Activated T-helper 17 cell treated with anti-CD3 and anti-CD28 coated beads, Interleukin-2, amount 50 U/mL, for 72 hours (primary cell): ENCODE data around the gene DNLZ. TPM values are rescaled to one million over a fixed set of nuclear protein-coding genes. Genes with fewer than 3 reads are reported as not detected.
"Not testable (repeated sequence)": the region's sequence is repeated elsewhere in the genome, so short reads cannot be mapped to it uniquely, and the experiment has no call there.

ENCODE experiments used
- ATAC-seq: fragments of 150-1000 bp; cut with Tn5 transposase; replicated peaks from 2 replicates; pipeline ENCODE4 v1.10.0; 2021; ENCODE audit warnings: mild to moderate bottlenecking, moderate library complexity
- H3K27ac Mint-ChIP-seq: one replicate; pipeline ENCODE4 v1.8.0; 2022; ENCODE audit warnings: mixed read lengths
- H3K27me3 Mint-ChIP-seq: one replicate; pipeline ENCODE4 v1.8.0; 2022; ENCODE audit warnings: mixed read lengths
- H3K36me3 Mint-ChIP-seq: one replicate; pipeline ENCODE4 v1.8.0; 2022; ENCODE audit warnings: low read depth, mild to moderate bottlenecking, mixed read lengths
- H3K4me1 Mint-ChIP-seq: one replicate; pipeline ENCODE4 v1.8.0; 2022; ENCODE audit warnings: mixed read lengths
- H3K4me3 Mint-ChIP-seq: one replicate; pipeline ENCODE4 v1.8.0; 2022; ENCODE audit warnings: mild to moderate bottlenecking, mixed read lengths
- H3K9me3 Mint-ChIP-seq: one replicate; pipeline ENCODE4 v1.8.0; 2022; ENCODE audit warnings: mixed read lengths
- total RNA-seq, 2 donors: library from RNA; stranded (reverse); gene quantifications; one replicate each; pipeline ENCODE4 v1.2.3, GENCODE V29; 2022

DNLZ gene
- total RNA-seq = 10 to 100 TPM; 10.3 to 24.0 TPM

- Mint-ChIP-seq H3K27me3 (no peaks in the 10 kb centered on the region), H3K4me3 (peak within 1 kb of the TSS; percentile 52), H3K36me3 (peaks cover 7% of the 10 kb centered on the region), H3K27ac (peak within 1 kb of the TSS; percentile 78), H3K9me3 (no peaks in the 10 kb centered on the region), H3K4me1 (no peaks in the 10 kb centered on the region)
- peak; percentile 92 for ATAC-seq
Observed at GRCh38 chr9:136363106-136363948, at the start of gene DNLZ. Gene DNLZ (minus strand): TSS chr9:136363744. CDS start chr9:136363714, 30 bp downstream.

- H3K9me3 Mint-ChIP-seq = no peaks in the 10 kb centered on the region
Observed at GRCh38 chr9:136412962-136413361, 49.4 kb upstream of the DNLZ start.

GRCh38 chr9:136411378-136411777 is 47.8 kb upstream of the DNLZ start:
- H3K36me3 Mint-ChIP-seq = peaks cover 95% of the 10 kb centered on the region
- H3K4me1 Mint-ChIP-seq = peaks cover 26% of the 10 kb centered on the region
- H3K9me3 Mint-ChIP-seq = no peaks in the 10 kb centered on the region

More at GRCh38 chr9:136412962-136413361, 49.4 kb upstream of the DNLZ start:
- Mint-ChIP-seq H3K27ac (no peak overlapping the region), H3K4me1 (peaks cover 22% of the 10 kb centered on the region), H3K4me3 (no peak overlapping the region), H3K36me3 (peaks cover 95% of the 10 kb centered on the region), H3K27me3 (no peaks in the 10 kb centered on the region)
- no peak for ATAC-seq

GRCh38 chr9:136410500-136411287 is 47.1 kb upstream of the DNLZ start, which contains the start of the genes ENTR1 and PMPCA:
Gene ENTR1 (minus strand): TSS chr9:136410614. CDS start chr9:136410397, 217 bp downstream.
Gene PMPCA (plus strand): TSS chr9:136410658. CDS start chr9:136410669, 11 bp downstream.
- Mint-ChIP-seq H3K36me3 (peaks cover 93% of the 10 kb centered on the region), H3K9me3 (no peaks in the 10 kb centered on the region), H3K27ac (peak within 1 kb of the TSS; percentile 81), H3K4me3 (peak within 1 kb of the TSS; percentile 89), H3K27me3 (no peaks in the 10 kb centered on the region), H3K4me1 (peaks cover 26% of the 10 kb centered on the region)
- peak; percentile 79 for ATAC-seq

More at GRCh38 chr9:136411378-136411777, 47.8 kb upstream of the DNLZ start:
- no peaks in the 10 kb centered on the region for H3K27me3 Mint-ChIP-seq
- peak overlapping the region; percentile 81 for H3K27ac Mint-ChIP-seq
- ATAC-seq = peak; percentile 18
- peak overlapping the region; percentile 89 for H3K4me3 Mint-ChIP-seq

GRCh38 chr9:136409557-136410455 is 46.3 kb upstream of the DNLZ start:
- Mint-ChIP-seq H3K36me3 (peaks cover 96% of the 10 kb centered on the region), H3K27me3 (no peaks in the 10 kb centered on the region), H3K27ac (peak overlapping the region; percentile 81), H3K4me3 (peak overlapping the region; percentile 89), H3K4me1 (peaks cover 31% of the 10 kb centered on the region), H3K9me3 (no peaks in the 10 kb centered on the region)
- ATAC-seq = peak; percentile 48

GRCh38 chr9:136407911-136408310 is 44.4 kb upstream of the DNLZ start:
- Mint-ChIP-seq H3K4me1 (peaks cover 33% of the 10 kb centered on the region), H3K4me3 (peak overlapping the region; percentile 89), H3K36me3 (peaks cover 94% of the 10 kb centered on the region), H3K27ac (peak overlapping the region; percentile 73), H3K27me3 (no peaks in the 10 kb centered on the region), H3K9me3 (no peaks in the 10 kb centered on the region)
- no peak for ATAC-seq

- H3K36me3 Mint-ChIP-seq = peaks cover 92% of the 10 kb centered on the region
- H3K27ac Mint-ChIP-seq, H3K4me3 Mint-ChIP-seq, H3K9me3 Mint-ChIP-seq, H3K27me3 Mint-ChIP-seq, ATAC-seq: not testable (repeated sequence)
- H3K4me1 Mint-ChIP-seq = peaks cover 33% of the 10 kb centered on the region
Observed at GRCh38 chr9:136407061-136407460, 43.5 kb upstream of the DNLZ start.

- H3K27me3 Mint-ChIP-seq, ATAC-seq, H3K9me3 Mint-ChIP-seq: not testable (repeated sequence)
- H3K27ac Mint-ChIP-seq = peak overlapping the region; percentile 88
- peaks cover 26% of the 10 kb centered on the region for H3K4me1 Mint-ChIP-seq
- peaks cover 91% of the 10 kb centered on the region for H3K36me3 Mint-ChIP-seq
- peak overlapping the region; percentile 86 for H3K4me3 Mint-ChIP-seq
Observed at GRCh38 chr9:136405904-136406303, 42.4 kb upstream of the DNLZ start.

- Mint-ChIP-seq H3K9me3 (no peaks in the 10 kb centered on the region), H3K27ac (peak overlapping the region; percentile 88), H3K4me1 (peaks cover 26% of the 10 kb centered on the region), H3K36me3 (peaks cover 87% of the 10 kb centered on the region), H3K27me3 (no peaks in the 10 kb centered on the region), H3K4me3 (peak overlapping the region; percentile 86)
- ATAC-seq = no peak
Observed at GRCh38 chr9:136405481-136405880, 41.9 kb upstream of the DNLZ start.

- Mint-ChIP-seq H3K4me1 (peaks cover 26% of the 10 kb centered on the region), H3K36me3 (peaks cover 82% of the 10 kb centered on the region), H3K4me3 (peak overlapping the region; percentile 86), H3K27me3 (no peaks in the 10 kb centered on the region), H3K27ac (peak overlapping the region; percentile 88), H3K9me3 (no peaks in the 10 kb centered on the region)
- peak; percentile 1 for ATAC-seq
Observed at GRCh38 chr9:136404801-136405136, 41.2 kb upstream of the DNLZ start.

GRCh38 chr9:136403915-136404800 is 40.6 kb upstream of the DNLZ start:
- Mint-ChIP-seq H3K4me3 (peak overlapping the region; percentile 86), H3K4me1 (peaks cover 28% of the 10 kb centered on the region), H3K36me3 (peaks cover 78% of the 10 kb centered on the region), H3K27ac (peak overlapping the region; percentile 88), H3K27me3 (no peaks in the 10 kb centered on the region), H3K9me3 (no peaks in the 10 kb centered on the region)
- ATAC-seq = peak; percentile 63

GRCh38 chr9:136403538-136403914 is 40.0 kb upstream of the DNLZ start:
- peak overlapping the region; percentile 88 for H3K27ac Mint-ChIP-seq
- peaks cover 28% of the 10 kb centered on the region for H3K4me1 Mint-ChIP-seq
- H3K4me3 Mint-ChIP-seq = peak overlapping the region; percentile 86
- H3K36me3 Mint-ChIP-seq = peaks cover 78% of the 10 kb centered on the region
- no peaks in the 10 kb centered on the region for H3K9me3 Mint-ChIP-seq
- H3K27me3 Mint-ChIP-seq = no peaks in the 10 kb centered on the region
- ATAC-seq = peak; percentile 80

- Mint-ChIP-seq H3K27ac (peak overlapping the region; percentile 84), H3K9me3 (no peaks in the 10 kb centered on the region), H3K4me3 (peak overlapping the region; percentile 88), H3K27me3 (no peaks in the 10 kb centered on the region), H3K4me1 (peaks cover 24% of the 10 kb centered on the region), H3K36me3 (peaks cover 78% of the 10 kb centered on the region)
- no peak for ATAC-seq
Observed at GRCh38 chr9:136402067-136402466, 38.5 kb upstream of the DNLZ start.
